Right lung (tissue), 5 donors: Measurements from ENCODE around the gene PTPRN2. TPM values are rescaled to one million over a fixed set of nuclear protein-coding genes. Genes with fewer than 3 reads are reported as not detected.

Source experiments
- DNase-seq, 2 donors: peaks; one replicate each; pipeline ENCODE4 v3.0.0-alpha.2; 2013
- polyA plus RNA-seq, 5 donors: library from polyadenylated mRNA; unstranded; fragments of 120-200 nt; gene quantifications; one replicate each; pipeline versions ENCODE4 v1.2.1 to v1.2.3, GENCODE V29; 2013; ENCODE audit warnings: inconsistent platforms in 1 of 5, low replicate concordance in 1 of 5; ENCODE audit not compliant: insufficient read length in 5 of 5, insufficient read depth in 1 of 5

The PTPRN2 gene
- polyA plus RNA-seq, 5 donors: 6.2 to 8.1 (median 7.0) TPM

DNA sequence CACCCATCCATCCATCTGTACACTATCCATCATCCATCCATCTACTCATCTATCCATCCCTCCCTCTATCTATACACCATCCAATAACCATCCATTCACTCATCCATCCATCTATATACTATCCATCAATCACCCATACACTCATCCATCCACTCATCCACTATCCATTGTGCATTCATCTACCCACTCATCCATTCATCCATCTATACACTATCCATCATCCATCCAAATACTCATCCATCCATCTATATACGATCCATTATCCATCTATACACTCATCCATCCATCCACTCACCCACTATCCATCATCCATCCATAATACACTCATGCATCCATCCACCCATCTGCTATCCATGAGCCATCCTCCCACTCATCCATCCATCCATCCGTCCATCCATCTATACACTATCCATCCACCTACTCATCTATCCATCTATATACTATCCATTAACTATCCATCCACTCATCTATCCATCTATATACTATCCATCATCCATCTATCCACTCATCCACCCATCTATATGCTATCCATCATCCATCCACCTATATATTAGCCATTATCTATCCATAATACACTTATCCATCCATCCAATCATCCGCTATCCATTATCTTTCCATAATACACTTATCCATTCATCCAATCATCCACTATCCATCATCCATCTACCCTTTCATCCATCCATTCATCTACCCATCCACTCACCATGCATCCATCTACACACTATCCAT lies 765.5 kb downstream of the PTPRN2 start:
- no peak for DNase-seq

DNA sequence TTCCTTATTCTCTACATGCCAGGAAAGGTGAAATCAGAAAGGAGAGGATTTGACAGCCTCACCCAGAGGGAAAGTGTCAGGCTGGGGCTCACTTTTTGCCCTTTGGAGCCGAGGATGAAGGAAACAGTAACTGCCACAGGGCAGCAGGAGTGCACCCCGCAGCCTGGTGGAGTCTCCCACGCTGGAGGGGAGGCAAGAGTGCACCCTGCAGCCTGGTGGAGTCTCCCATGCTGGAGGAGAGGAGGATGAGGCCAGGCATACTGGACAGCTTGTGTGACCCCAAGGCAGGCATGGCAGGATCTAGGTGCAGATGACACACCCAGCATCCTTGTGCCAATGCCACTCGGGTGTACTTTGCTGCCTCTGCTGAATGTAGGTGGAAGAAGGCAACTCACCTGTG lies 766.8 kb downstream of the PTPRN2 start:
- DNase-seq: no peak

DNA sequence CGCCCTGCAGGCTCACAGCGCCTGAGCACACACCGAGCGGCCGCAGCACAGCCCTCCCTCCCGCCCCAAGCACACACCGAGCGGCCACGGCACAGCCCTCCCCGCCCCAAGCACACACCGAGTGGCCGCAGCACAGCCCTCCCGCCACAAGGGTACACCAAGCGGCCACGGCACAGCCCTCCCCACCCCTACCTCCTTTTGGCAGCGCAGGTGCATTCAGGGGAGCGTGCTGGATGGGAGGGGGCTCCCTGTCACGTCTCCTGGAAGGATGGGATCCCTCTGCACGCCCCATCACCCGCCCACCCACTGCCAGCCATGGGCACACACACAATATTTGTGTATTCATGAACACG lies 768.2 kb downstream of the PTPRN2 start:
- no peak for DNase-seq

DNA sequence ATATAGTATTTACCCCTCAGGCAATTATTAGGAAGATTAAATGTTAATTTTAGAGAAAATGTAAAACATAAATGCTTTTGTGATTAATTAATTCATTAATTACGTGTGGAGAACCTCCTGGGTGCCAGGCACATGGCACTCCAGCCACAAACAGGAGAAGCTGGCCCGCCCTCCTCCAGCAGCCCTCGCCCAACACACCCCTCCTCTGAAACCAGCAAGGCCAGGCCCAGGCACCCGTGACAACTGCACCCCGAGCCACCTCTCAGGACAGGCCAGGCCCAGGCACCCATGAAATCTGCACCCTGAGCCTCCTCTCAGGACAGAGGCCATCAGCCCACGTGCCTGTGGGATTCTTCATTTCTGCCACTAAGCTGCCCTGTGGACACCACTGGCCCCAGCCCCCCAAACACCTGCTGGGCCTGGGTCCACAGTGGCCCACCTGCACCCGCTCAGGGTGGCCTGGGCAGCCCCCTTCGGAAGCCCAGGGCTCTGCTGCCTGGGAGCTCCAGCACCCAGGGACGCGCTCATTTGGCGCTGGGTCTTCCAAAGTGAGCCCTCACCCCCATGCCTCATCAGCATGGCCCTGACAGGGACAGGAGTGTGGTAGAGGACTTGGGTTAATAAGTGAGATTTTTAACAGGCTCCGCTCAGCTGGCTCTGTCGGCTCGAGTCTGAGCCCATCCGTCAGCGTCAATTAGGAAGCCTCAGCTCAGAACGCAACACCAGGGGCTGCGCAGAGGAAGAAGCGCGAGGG lies 768.7 kb downstream of the PTPRN2 start:
- no peak for DNase-seq

DNA sequence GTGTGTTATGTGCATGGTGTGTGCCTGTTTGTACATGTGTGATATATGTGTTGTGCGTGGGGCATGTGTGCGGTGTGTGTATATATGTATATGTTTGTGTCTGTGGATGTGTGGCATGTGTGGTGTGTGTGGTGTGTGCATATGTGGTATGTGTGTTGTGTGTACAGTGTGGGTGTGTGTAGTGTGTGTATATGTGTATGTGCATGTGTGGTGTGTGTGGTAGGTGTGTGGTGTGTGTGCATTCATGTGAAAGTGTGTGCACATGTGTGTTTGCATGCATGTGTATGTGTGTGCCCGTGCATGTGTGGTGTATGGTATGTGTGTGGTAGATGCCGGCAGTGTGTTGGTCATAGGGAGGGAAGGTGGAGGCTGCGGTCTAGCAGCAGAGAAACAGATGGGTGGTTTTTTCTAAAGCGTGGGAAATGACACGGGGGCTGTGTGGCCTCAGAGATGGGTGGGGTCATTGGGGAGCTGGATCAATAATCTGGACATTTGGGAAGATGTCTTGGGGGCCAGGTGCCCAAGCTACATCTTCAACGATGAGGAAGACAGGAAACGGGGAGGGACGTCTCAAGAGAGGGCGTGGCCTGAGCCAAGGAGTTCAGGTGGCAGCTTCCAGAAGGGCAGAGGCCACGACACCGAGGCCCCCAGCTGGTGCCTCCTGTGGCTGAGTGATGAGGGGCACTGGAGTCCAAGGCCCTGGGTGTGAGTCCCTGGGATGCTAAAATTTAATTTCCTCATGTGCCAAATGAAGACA lies 769.5 kb downstream of the PTPRN2 start:
- DNase-seq: no peak

DNA sequence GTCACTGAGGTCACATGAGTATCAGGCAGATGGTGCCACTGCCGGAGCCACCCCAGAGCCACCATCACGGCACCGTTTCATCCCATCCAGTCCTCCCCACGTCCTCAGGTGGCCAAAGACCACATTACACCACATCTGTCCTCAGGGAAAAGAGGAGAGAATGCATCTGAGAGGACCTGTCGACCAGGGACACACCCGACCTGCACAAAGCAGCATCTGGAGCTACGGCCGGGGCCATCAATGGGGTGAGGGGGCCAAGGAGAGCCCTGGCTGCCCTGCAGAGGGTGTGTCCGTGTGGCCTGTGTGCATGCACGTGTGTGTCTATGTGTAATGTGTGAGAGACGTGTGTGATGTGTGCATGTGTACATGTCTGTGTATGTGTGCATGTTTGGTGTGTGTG lies 770.2 kb downstream of the PTPRN2 start:
- no peak for DNase-seq

DNA sequence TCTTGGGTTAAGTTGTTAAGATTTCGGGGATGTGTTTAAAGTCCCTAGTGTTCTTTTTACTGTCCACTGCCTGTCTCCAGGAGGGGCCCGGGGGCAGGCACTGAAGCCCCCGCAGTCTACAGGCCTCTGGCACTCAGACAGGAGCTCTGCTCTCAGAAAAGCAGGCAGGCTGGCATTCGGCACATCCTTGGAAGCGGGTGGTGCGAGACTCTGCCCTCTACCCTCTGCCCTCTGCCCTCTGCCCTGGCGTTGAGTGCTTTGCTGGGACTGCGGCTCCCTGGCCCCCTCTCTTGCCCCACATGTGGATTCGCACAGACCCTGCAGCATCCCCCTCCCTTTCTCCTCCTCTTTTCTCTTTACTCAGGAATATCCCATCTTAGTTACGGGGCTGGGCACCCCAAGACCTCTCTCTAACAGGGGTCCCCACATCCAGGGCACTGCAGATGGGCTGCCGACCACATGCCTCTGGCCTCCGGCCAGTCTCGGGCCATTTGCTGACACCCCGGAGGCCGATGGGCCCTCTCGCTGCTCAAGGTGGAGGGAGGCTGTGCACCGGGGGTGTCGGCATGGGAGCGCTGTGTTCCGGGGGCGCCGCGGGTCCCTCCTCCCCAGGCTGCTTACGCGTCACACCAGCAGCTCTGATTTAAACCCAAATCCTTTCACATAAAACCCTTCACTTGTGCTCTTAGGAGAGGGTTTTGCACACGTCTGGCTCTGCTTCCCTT lies 770.9 kb downstream of the PTPRN2 start:
- DNase-seq: no peak

DNA sequence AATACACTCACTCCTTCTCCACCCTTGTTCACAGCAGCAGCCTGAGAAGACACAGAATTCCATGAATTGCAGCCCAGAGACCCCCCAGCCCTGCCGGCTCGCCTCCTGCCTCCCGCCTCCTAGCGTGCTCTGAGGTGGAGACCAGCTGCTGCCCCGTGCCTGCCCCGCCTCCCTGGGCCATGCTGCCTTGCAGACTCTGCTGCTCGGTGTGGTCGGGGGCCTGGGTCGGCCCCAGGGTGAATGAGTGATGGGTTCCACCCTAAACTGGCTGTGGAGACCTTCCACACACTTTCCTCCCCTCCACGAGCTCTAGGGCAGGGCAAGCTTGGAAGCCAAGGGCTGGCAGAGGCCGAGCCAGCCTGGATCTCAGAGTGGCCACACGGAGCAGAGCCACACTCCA lies 771.5 kb downstream of the PTPRN2 start:
- DNase-seq: no peak

DNA sequence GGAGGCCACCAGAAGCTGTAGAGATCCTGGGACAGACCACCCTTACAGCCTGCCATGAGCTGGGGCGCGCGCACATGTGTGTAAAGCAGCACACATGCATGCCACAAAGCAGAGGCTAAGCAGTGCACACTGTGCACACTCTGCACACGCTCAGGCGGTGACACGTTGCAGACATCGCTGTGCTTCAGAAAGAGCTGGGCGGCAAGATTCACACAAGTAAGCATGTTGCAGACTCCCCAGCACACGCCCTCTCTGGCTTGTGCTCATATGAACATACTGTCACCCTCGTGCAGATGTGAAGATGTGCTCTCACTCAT lies 772.0 kb downstream of the PTPRN2 start:
- no peak for DNase-seq

DNA sequence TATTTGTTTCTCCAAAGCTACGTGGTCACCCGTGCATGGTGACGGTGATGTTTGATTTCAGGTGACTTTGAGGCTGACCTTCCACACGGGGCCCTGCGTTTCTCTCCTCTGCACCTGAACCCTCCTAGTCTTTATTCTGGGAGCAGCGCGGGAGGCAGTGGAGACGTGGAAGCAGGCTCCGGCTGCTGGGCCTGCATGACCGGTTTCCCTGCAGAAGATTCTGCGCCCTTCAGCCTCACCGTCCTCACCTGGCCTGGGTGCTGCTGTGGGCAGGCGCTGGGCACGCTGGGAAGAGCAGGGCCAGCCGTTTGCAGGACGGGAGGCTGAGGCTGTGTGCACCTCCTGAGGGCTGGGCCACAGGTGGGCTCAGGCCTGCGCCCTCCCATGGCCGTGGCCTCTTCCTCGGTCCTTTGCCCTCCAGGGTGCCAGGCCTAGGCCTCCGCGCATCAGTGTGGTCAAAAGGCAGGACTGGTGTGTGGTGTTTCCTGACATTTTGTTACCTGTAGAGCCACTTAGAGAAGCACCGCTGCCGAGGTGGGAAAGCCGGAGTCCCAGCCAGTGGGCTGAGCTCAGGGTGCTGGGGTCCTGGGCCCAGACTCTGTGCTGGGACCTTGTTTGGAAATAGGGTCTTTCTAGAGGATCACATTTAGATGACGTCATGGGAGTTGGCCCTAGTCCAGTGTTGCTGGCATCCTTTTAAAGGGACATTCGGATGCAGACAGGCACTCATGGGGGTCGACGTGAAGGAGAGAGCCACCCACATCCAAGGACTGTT lies 772.5 kb downstream of the PTPRN2 start:
- DNase-seq: no peak

DNA sequence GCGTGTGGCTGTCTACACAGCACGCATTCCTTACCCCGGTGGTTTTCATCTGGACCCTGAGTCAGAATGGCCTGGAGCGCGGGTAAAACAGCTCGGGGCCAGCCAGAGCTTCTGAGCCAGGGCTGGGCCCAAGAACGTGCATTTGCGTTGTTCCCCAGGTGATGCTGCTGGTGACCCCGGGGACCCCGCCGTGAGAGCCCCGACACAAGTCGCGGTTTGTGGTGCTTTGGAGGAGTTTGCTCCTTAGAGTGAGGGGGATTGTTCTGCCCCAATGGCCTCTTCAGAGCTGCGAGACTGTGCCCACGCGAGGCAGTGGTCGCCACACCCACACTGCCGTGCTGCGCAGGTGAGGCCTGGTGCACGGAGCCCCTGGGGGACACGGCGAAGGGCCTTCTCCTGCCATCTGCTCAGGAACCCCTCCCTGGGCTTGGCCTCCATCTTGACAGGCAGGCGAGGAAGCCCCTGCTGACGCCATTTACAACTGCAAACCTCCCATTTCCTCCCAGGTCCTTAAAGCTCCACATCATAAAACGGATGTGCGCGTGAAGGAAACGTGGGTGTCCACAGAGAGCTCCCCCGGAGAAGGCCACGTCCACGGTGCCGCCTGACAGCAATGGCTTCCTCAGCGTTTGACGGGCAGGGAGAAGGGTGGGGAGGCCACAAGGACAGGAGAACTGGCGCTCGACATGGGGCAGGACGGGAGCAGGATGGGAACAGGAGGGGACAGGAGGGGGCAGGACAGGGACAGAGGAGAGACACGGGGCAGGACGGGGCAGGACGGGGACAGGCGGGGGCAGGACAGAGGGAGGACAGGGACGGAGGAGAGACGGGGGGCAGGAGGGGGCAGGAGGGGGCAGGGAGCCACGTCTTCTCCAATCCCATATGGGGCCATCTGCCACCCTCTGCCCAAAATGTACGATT lies 773.6 kb downstream of the PTPRN2 start:
- no peak for DNase-seq

DNA sequence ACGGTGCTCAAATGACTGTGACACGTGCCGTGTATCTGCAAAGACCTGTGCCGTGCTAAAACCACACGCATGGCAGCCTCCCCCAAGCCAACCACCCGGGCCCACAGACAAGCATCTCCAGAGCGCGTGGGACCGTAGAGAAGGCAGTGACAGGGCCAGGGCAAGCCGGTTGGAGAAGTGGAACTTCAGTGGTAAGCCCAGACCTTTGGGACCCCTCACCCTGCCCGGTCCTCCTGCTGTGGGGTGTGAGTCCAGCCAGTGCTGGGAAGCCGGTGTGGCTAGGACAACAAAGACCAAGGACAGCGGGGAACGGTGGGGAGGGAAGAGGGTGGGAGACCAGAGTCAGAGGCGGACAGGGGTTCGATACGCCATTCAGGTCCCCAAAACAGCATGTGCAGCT lies 774.6 kb downstream of the PTPRN2 start:
- no peak for DNase-seq

DNA sequence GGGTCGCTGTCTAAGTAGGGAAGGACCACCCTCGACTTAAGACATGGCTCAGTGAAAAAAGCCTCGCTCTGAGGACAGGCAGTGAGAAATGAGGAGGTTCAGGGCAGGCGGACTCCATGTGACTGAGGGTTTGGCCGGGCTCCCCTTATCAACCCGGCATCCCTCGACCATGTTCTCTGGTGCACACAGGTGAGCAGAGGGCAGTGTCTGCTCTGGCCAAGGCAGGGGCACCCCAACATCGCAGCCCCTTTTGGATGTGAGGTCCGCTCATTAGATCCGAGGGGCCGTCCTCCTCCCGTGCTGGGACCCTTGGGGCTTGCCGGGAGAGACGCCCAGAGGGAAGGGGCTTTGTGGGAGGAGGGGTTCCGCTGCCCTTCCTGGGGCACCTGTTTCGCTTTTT lies 775.7 kb downstream of the PTPRN2 start:
- DNase-seq: no peak

DNA sequence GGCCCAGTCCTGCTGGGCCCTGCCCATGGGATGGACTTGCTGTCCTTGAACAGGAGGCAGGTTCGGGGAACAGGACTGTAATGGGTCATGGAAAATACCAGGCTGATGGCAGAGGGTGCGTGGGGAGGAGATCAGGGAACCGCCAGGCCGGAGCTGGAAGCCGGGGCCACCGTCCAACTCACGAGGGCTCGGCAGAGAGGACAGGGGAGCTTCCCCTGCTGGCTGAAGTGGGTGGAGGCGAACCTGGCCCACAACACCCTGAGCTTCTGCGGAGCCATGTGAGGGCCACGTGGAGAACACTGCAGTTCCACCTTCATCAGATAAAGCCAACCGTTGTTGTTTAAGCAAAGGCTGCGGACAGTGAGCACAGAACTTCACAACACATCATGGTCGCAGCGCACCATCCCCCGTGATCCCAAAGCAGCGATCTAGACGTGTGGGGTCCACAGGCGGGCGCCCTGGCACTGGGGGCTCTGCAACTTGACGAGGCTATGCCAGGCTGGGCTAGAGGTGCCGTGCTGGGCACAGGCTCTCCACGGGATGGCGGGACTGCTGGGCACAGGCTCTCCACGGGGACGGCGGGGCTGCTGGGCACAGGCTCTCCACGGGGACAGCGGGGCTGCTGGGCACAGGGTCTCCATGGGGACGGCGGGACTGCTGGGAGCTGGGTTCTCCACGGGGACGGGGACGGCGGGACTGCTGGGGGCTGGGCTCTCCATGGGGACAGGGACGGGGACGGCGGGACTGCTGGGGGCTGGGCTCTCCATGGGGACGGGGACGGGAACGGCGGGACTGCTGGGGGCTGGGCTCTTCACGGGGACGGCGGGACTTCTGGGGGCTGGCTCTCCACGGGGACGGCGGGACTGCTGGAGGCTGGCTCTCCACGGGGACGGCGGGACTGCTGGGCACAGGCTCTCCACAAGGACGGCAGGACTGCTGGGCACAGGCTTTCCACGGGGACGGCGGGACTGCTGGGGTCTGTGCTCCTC lies 777.5 kb downstream of the PTPRN2 start:
- no peak for DNase-seq

DNA sequence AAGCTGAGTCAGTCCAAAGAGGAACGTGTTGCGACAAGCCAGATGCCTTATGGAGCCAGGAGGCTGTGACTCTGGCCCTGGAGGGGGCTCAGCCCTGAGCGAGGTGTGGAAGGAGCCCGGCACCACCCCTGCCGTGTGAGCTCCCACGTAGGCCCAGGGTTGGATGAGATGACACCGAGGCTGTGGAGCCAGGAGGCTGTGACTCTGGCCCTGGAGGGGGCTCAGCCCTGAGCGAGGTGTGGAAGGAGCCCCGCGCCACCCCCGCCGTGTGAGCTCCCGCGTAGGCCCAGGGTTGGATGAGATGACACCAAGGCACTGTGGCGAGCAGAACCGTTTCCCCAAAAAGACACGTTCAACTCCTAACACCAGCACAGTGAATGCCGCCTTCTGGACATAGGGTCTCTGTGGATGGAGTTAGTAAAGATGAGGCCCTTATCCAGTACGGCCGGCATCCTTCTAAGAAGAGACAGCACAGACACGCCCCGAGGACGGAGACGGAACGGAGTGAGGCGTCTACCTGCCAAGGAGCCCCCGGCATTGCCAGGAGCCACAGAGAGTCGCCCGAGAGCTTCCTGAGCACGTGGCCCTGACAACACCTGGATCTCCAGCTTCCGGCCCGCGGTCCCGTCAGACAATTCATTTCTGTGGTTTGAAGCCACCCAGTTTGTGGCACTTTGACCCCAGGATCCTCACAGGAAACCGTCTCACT lies 778.3 kb downstream of the PTPRN2 start:
- DNase-seq: no peak

DNA sequence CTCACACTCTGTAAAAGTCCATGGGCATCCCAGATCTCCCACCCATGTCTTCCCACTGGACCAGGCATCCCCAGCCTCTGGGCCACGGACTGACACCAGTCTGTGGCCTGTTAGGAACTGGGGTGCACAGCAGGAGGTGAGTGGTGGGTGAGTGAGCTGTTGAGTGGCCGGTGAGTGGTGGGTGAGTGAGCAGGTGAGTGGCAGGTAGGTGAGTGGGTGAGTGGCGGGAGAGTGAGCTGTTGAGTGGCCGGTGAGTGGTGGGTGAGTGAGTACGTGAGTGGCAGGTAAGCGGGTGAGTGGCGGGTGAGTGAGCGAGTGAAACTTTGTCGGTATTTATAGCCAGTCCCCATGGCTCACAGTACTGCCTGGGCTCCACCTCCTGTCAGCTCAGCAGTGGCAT lies 779.6 kb downstream of the PTPRN2 start:
- DNase-seq: no peak

DNA sequence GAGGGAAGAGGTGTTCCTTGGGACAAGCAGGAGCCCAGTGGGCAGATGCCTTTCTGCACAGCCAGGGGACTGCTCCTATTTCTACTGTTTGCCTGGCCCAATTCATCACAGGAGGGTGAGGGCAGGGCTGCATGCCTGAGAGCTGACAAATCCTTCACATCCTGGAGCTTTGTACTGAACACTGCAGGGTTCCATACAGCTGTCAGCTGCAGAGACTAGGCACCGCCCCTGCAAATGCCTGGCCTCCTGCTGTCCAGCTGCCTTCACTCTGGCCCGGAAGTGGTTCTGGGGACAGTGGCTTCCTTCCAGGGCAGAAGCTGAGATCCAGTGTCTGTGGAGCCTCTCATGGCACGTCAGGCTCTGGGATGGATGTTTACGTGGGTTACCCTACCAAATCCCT lies 780.1 kb downstream of the PTPRN2 start:
- DNase-seq: no peak

DNA sequence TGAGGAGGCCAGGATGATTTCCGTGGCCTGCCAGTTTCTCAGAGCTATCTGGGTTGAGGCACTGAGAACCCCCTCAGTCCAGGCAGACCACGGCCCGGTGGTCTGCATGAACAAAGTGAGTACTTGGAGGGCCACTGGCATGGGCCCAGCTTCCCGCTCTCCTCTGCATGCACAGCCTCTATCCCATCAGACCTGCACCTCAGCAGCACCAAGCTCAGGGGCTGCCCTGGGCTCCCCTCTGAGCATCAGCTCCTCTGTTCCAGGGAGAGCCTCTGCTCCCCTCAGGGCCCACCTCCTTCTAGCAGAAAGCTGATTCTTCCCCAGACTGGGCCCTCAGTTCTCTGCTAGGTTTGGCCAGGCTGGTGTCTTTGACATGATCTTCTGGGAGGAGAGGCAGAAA lies 780.9 kb downstream of the PTPRN2 start:
- no peak for DNase-seq

DNA sequence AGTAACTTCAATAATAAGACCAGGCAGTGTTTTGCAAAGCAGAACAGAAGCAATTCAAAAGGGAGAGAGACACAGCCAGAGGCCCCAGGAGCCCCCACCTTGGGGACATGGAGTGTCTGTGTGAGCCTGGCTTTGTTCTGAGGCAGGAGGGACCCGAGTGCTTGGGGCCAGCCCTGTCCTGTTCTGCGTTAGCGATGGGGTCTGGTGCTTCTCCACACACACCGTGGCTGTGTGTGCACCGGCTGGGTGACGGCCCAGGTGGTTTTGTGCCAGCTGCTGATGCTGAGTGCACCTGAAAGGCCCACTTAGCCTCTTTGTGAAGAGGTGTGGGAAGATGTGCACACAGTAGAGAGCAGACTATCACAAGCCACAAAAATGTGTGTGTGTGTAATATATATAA lies 781.9 kb downstream of the PTPRN2 start:
- DNase-seq: no peak
